HepG2 (cell line): ENCODE data around the gene FGF21. TPM values are rescaled to one million over a fixed set of nuclear protein-coding genes. Genes with fewer than 3 reads are reported as not detected.

ENCODE experiments used
- ATAC-seq: fragments of 200-7000 bp; cut with Tn5 transposase; 3 replicates; pipeline ENCODE4 v1.9.1; 2020; ENCODE audit warnings: mild to moderate bottlenecking, moderate library complexity
- BruUV-seq: library from RNA; stranded (reverse); fragments of 400-500 nt; replicated peaks from 2 replicates; lab custom pipeline; 2021; lab: Mats Ljungman, UMichigan
- CTCF ChIA-PET: fragments of 300-600 bp; formaldehyde crosslinking; extraction: SDS; loops from one replicate; lab custom pipeline; 2021; ENCODE audit warnings: low total read pairs, inconsistent platforms, low intra/inter-chr PET ratio; lab: Yijun Ruan, JAX
- POLR2A ChIA-PET: fragments of 350-600 bp; sonication (Branson Sonifier 250); formaldehyde crosslinking; loops from one replicate; lab custom pipeline; 2020; ENCODE audit warnings: antibody characterized with exemption, inconsistent platforms; lab: Yijun Ruan, JAX
- DNase-seq: peaks from one replicate; pipeline ENCODE4 v3.0.0-alpha.2; 2015; ENCODE audit warnings: low spot score
- FAIRE-seq: peaks from 3 replicates; lab custom pipeline; 2011; peaks lifted over from hg19 to GRCh38; lab: Jason Lieb, UNC
- H2AFZ ChIP-seq: one replicate; pipeline ENCODE4 v1.6.1; 2011; ENCODE audit warnings: low read length, inconsistent platforms
- H3K27ac ChIP-seq: fragments of 300-600 bp; 3 replicates; pipeline ENCODE4 v1.8.0; 2011; ENCODE audit warnings: mixed run types, mild to moderate bottlenecking, mixed read lengths, low read length, inconsistent platforms; ENCODE audit not compliant: insufficient read depth; ENCODE audit errors: extremely low read length
- H3K27me3 ChIP-seq, 2 experiments: fragments of 200-600 bp in 1 of 2; 2 replicates in 1 of 2; 3 replicates in 1 of 2; pipeline versions ENCODE4 v1.6.0 to v1.8.0; 2011; ENCODE audit warnings: low read length in 2 of 2, mild to moderate bottlenecking in 2 of 2, moderate library complexity in 2 of 2, inconsistent platforms in 1 of 2; ENCODE audit not compliant: insufficient read depth in 2 of 2, control insufficient read depth in 1 of 2
- H3K36me3 ChIP-seq, 2 experiments: fragments of 200-600 bp in 1 of 2; replicated peaks in 1 of 2; 2 replicates in 1 of 2; 3 replicates in 1 of 2; pipeline versions ENCODE4 v1.5.1 to v1.8.0; 2011; ENCODE audit warnings: low read length in 2 of 2, inconsistent platforms in 1 of 2; ENCODE audit not compliant: insufficient read depth in 2 of 2, control insufficient read depth in 1 of 2
- H3K4me1 ChIP-seq: 2 replicates; pipeline ENCODE4 v1.5.1; 2012; ENCODE audit warnings: low read length, inconsistent platforms; ENCODE audit not compliant: insufficient read depth
- H3K4me2 ChIP-seq: 2 replicates; pipeline ENCODE4 v1.6.0; 2011; ENCODE audit warnings: low read depth, low read length, inconsistent platforms
- H3K4me3 ChIP-seq, 3 experiments: fragments of 200-600 bp in 1 of 3; sonication (generic), shearing (Covaris generic) in 1 of 3; replicated peaks in 1 of 3; 2 replicates each; pipeline ENCODE4 v1.5.1; 2011 to 2016; ENCODE audit warnings: low read length in 3 of 3, inconsistent platforms in 2 of 3, low read depth in 2 of 3, mild to moderate bottlenecking in 2 of 3, control low read depth in 1 of 3, mixed read lengths in 1 of 3; ENCODE audit not compliant: insufficient read depth in 1 of 3
- H3K79me2 ChIP-seq: one replicate; pipeline ENCODE4 v1.6.1; 2011; ENCODE audit warnings: low read length, inconsistent platforms; ENCODE audit not compliant: insufficient read depth
- H3K9ac ChIP-seq: 2 replicates; pipeline ENCODE4 v1.6.0; 2011; ENCODE audit warnings: mild to moderate bottlenecking, low read depth, low read length, inconsistent platforms; ENCODE audit not compliant: insufficient read depth
- H3K9me3 ChIP-seq: 2 replicates; pipeline ENCODE4 v1.5.1; 2012; ENCODE audit warnings: mild to moderate bottlenecking, low read length
- H4K20me1 ChIP-seq: 2 replicates; pipeline ENCODE4 v1.6.0; 2011; ENCODE audit warnings: inconsistent platforms, mild to moderate bottlenecking, low read length, moderate library complexity; ENCODE audit not compliant: insufficient read depth
- AGO1 ChIP-seq: fragments of 200-400 bp; formaldehyde crosslinking; IDR thresholded peaks from 2 replicates; pipeline ENCODE4 v1.6.1; 2017; ENCODE audit warnings: mild to moderate bottlenecking, low read depth, low read length, moderate library complexity; ENCODE audit not compliant: poor library complexity, severe bottlenecking
- ARNTL ChIP-seq: sonication (generic); formaldehyde crosslinking; IDR thresholded peaks from 2 replicates; pipeline ENCODE4 v1.4.0; 2020; ENCODE audit warnings: mild to moderate bottlenecking, missing genetic modification reagents
- BHLHE40 ChIP-seq: IDR thresholded peaks from 2 replicates; pipeline ENCODE4 v1.6.1; 2011; ENCODE audit warnings: low read length, improper control_type of control experiment
- CHCHD3 ChIP-seq: sonication (generic); formaldehyde crosslinking; IDR thresholded peaks from 2 replicates; pipeline ENCODE4 v1.8.0; 2022; ENCODE audit warnings: mild to moderate bottlenecking, missing genetic modification reagents, moderate library complexity
- EP300 ChIP-seq, 3 experiments: sonication (generic) in 1 of 3; formaldehyde crosslinking in 1 of 3; IDR thresholded peaks; 2 replicates each; pipeline versions ENCODE4 v1.5.1 to v1.6.1; 2011 to 2020; ENCODE audit warnings: low read depth in 2 of 3, low read length in 2 of 3, borderline replicate concordance in 1 of 3, improper control_type of control experiment in 1 of 3, mild to moderate bottlenecking in 1 of 3, missing genetic modification reagents in 1 of 3, moderate library complexity in 1 of 3
- FOSL2 ChIP-seq: sonication (generic); formaldehyde crosslinking; IDR thresholded peaks from 2 replicates; pipeline ENCODE4 v1.4.0; 2020; ENCODE audit warnings: missing genetic modification reagents
- JUN ChIP-seq: sonication (generic); formaldehyde crosslinking; IDR thresholded peaks from 2 replicates; pipeline ENCODE4 v1.4.0; 2020; ENCODE audit warnings: mild to moderate bottlenecking, missing genetic modification reagents
- JUND ChIP-seq: sonication (generic); formaldehyde crosslinking; IDR thresholded peaks from 2 replicates; pipeline ENCODE4 v1.8.0; 2022; ENCODE audit warnings: mild to moderate bottlenecking, missing genetic modification reagents
- KDM3A ChIP-seq: IDR thresholded peaks from 2 replicates; pipeline ENCODE4 v1.6.1; 2018; ENCODE audit warnings: low read depth, missing compliant biosample characterization
- MAFK ChIP-seq, 2 experiments: IDR thresholded peaks in 1 of 2; conservative IDR thresholded peaks in 1 of 2; 2 replicates each; pipeline ENCODE4 v1.6.1; 2011; ENCODE audit warnings: improper control_type of control experiment in 2 of 2, low read length in 2 of 2
- PITX1 ChIP-seq: sonication (generic); formaldehyde crosslinking; IDR thresholded peaks from 2 replicates; pipeline ENCODE4 v1.5.1; 2020; ENCODE audit warnings: mild to moderate bottlenecking, missing genetic modification reagents
- THAP11 ChIP-seq: IDR thresholded peaks from 2 replicates; pipeline ENCODE4 v1.6.1; 2016; ENCODE audit warnings: missing biosample characterization, missing genetic modification reagents
- ZFX ChIP-seq: sonication (generic); formaldehyde crosslinking; IDR thresholded peaks from 2 replicates; pipeline ENCODE4 v1.4.0; 2020; ENCODE audit warnings: mild to moderate bottlenecking, low read depth, missing genetic modification reagents, moderate library complexity
- ZNF224 ChIP-seq: sonication (generic); formaldehyde crosslinking; IDR thresholded peaks from 2 replicates; pipeline ENCODE4 v1.5.0; 2020; ENCODE audit warnings: mild to moderate bottlenecking, missing genetic modification reagents
- ZNF441 ChIP-seq: sonication (generic); formaldehyde crosslinking; IDR thresholded peaks from 2 replicates; pipeline ENCODE4 v1.7.0; 2021; ENCODE audit warnings: missing genetic modification reagents, borderline replicate concordance
- ZNF7 ChIP-seq: IDR thresholded peaks from 2 replicates; pipeline ENCODE4 v1.6.1; 2016; ENCODE audit warnings: missing biosample characterization, missing genetic modification reagents
- ZNF776 ChIP-seq: sonication (generic); formaldehyde crosslinking; IDR thresholded peaks from 2 replicates; pipeline ENCODE4 v1.4.0; 2020; ENCODE audit warnings: mild to moderate bottlenecking, missing genetic modification reagents
- WGBS: methylation state at CpG from one replicate; pipeline ENCODE4 v1.1.6; 2017; ENCODE audit warnings: low lambda C conversion rate; 5-methylcytosine and 5-hydroxymethylcytosine counted together
- in situ Hi-C: cut with HindIII; loops from 2 replicates; pipeline ENCODE4 v1.10.0; 2017; ENCODE audit warnings: low pct_unique_long_range_greater_than_20kb; ENCODE audit not compliant: extremely low pct_ligation_motif_present
- intact Hi-C: fragments of 100-400 bp; cut with micrococcal nuclease; formaldehyde crosslinking; loops from one replicate; pipeline ENCODE4 v1.10.0; 2022; ENCODE audit not compliant: unreplicated experiment
- polyA plus RNA-seq, 8 experiments: library from polyadenylated mRNA; depleted of rRNA in 3 of 8; stranded (reverse) in 7 of 8; unstranded in 1 of 8; fragments of >200 nt; fragmentation: Illumina TruSeq in 4 of 8; extraction: Trizol in 4 of 8; gene quantifications; 2 replicates each; pipeline versions ENCODE4 v1.2.1 to v1.2.3, GENCODE V29; 2011 to 2016; ENCODE audit warnings: low read depth in 4 of 8, missing spikeins in 1 of 8, mixed read lengths in 1 of 8; ENCODE audit not compliant: insufficient read depth in 1 of 8
- total RNA-seq, 5 experiments: library from RNA; depleted of rRNA; stranded (reverse); fragments of >200 nt; fragmentation: Illumina TruSeq; extraction: Trizol; gene quantifications; 2 replicates each; pipeline ENCODE4 v1.2.3, GENCODE V29; 2016; ENCODE audit warnings: low read depth in 1 of 5
- TF ChIP-seq, protein P1 (sequence below): sonication (generic); formaldehyde crosslinking; conservative IDR thresholded peaks from 2 replicates; pipeline ENCODE4 v1.4.0; 2020; ENCODE audit warnings: missing genetic modification reagents
- TF ChIP-seq, protein P2 (sequence below): sonication (generic); formaldehyde crosslinking; IDR thresholded peaks from 2 replicates; pipeline ENCODE4 v1.4.0; 2020; ENCODE audit warnings: missing genetic modification reagents, borderline replicate concordance

Gene FGF21
- total and polyA plus RNA-seq, 2 of the 13 experiments (the other 11 are each of a cell fraction or from before 2014, with no cell fraction given): 0.17 TPM; not detected in 1

DNA sequence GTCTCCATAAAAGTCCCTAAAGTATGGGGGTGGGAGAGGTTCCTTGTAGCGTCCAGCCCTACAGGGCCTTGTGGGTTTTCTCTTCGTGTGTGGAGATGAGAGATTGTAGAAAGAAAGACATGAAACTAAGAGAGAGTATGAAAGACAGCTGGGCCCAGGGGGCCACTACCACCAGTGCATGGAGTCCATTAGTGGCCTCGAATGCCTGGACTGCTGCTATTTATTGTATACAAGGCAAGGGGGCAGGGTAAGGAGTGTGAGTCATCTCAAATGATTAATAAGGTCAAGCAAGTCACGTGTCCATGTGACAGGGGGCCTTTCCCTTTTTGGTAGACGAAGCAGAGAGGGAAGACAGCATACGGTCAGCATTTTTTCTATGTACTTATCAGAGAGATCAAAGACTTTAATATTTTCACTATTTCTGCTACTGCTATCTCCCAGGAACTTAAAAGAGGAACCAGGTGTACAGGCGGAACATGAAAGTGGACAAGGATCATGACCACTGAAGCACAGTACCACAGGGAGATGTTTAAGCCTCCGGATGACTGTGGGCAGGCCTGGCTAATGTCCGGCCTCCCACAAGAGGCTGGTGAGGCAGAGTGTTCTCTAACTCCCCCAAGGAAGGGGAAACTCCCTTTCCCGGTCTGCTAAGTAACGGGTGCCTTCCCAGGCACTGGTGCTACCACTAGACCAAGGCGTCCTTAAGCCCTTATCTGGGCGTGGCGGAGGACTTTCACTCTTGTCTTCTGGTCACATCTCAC lies 25.5 kb downstream of the FGF21 start:
- H3K4me2 ChIP-seq: peak overlapping the region; percentile 93
- no peak for FAIRE-seq
- H3K9ac ChIP-seq: peak overlapping the region; percentile 38
- in situ Hi-C loops: loop anchor here (10.0 kb wide), 1 partner anchor 106 kb away; the partner anchor contains the start of gene NTN5
- H3K27me3 ChIP-seq: no peaks in the 10 kb centered on the region; a peak in 1 of 5 replicates
- CTCF ChIA-PET: no interaction called here
- POLR2A ChIA-PET: interaction anchor here (1.5 kb wide), 1 partner anchor 26 kb away, joined by 3 read pairs; no protein-coding TSS in a partner anchor
- peak overlapping the region; percentile 42 for H2AFZ ChIP-seq
- intact Hi-C loops: loop anchor here (10.0 kb wide), 1 partner anchor 184 kb away; the partner anchor contains the start of gene FTL
- peak; percentile 88 for DNase-seq
- WGBS: 6% methylated on average over 13 of the region's 14 CpGs
- peak; percentile 56 for ATAC-seq
- no peaks in the 10 kb centered on the region for H4K20me1 ChIP-seq
- no peak overlapping the region for H3K27ac ChIP-seq
- H3K4me3 ChIP-seq: peak overlapping the region in 1 of 3 experiments; percentile 55; a peak in 2 of 6 replicates
- H3K9me3 ChIP-seq: no peaks in the 10 kb centered on the region
- no peaks in the 10 kb centered on the region for H3K36me3 ChIP-seq
- peaks cover 54% of the 10 kb centered on the region for H3K4me1 ChIP-seq
- no TSS peak for BruUV-seq
- H3K79me2 ChIP-seq: no peaks in the 10 kb centered on the region
- TF ChIP-seq CHCHD3 (no peak), ZFX (CRISPR knock-in tag) (peak; percentile 43; the same call in 1 of the 2 replicates), BHLHE40 (peak; percentile 80), EP300 (IDR thresholded peaks at IDR 0.05; ENCODE audit: low read depth in 2 of 2, low read length in 2 of 2) (peak in 1 of 2 experiments; percentile 15; a peak in 1 of 4 replicates), EP300 (CRISPR knock-in tag; IDR thresholded peaks at IDR 0.05; ENCODE audit: borderline replicate concordance) (peak; percentile 32; the same call in 1 of the 2 replicates), JUND (CRISPR knock-in tag) (peak; percentile 75), AGO1 (no peak), ZNF776 (CRISPR knock-in tag) (no peak), THAP11 (CRISPR knock-in tag) (peak; percentile 57; the same call in 1 of the 2 replicates), JUN (CRISPR knock-in tag) (0 out of 2 replicates have a peak, but pooled peaks have one; percentile 33), ARNTL (CRISPR knock-in tag) (peak; percentile 83), ZNF441 (CRISPR knock-in tag) (no peak), PITX1 (CRISPR knock-in tag) (no peak), MAFK (conservative IDR thresholded peaks at IDR 0.05 in 1 of 2, IDR thresholded peaks at IDR 0.05 in 1 of 2; ENCODE audit: low read length in 2 of 2) (peak; percentile 30 to 35; a peak in 2 of 4 replicates), ZNF7 (CRISPR knock-in tag) (no peak), ZNF224 (no peak), FOSL2 (CRISPR knock-in tag) (peak; percentile 96), KDM3A (CRISPR knock-in tag) (no peak)
- TF ChIP-seq, protein P1, sequence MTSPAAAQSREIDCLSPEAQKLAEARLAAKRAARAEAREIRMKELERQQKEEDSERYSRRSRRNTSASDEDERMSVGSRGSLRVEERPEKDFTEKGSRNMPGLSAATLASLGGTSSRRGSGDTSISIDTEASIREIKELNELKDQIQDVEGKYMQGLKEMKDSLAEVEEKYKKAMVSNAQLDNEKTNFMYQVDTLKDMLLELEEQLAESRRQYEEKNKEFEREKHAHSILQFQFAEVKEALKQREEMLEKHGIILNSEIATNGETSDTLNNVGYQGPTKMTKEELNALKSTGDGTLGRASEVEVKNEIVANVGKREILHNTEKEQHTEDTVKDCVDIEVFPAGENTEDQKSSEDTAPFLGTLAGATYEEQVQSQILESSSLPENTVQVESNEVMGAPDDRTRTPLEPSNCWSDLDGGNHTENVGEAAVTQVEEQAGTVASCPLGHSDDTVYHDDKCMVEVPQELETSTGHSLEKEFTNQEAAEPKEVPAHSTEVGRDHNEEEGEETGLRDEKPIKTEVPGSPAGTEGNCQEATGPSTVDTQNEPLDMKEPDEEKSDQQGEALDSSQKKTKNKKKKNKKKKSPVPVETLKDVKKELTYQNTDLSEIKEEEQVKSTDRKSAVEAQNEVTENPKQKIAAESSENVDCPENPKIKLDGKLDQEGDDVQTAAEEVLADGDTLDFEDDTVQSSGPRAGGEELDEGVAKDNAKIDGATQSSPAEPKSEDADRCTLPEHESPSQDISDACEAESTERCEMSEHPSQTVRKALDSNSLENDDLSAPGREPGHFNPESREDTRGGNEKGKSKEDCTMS: no peak
- TF ChIP-seq, protein P2, sequence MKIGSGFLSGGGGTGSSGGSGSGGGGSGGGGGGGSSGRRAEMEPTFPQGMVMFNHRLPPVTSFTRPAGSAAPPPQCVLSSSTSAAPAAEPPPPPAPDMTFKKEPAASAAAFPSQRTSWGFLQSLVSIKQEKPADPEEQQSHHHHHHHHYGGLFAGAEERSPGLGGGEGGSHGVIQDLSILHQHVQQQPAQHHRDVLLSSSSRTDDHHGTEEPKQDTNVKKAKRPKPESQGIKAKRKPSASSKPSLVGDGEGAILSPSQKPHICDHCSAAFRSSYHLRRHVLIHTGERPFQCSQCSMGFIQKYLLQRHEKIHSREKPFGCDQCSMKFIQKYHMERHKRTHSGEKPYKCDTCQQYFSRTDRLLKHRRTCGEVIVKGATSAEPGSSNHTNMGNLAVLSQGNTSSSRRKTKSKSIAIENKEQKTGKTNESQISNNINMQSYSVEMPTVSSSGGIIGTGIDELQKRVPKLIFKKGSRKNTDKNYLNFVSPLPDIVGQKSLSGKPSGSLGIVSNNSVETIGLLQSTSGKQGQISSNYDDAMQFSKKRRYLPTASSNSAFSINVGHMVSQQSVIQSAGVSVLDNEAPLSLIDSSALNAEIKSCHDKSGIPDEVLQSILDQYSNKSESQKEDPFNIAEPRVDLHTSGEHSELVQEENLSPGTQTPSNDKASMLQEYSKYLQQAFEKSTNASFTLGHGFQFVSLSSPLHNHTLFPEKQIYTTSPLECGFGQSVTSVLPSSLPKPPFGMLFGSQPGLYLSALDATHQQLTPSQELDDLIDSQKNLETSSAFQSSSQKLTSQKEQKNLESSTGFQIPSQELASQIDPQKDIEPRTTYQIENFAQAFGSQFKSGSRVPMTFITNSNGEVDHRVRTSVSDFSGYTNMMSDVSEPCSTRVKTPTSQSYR (CRISPR knock-in tag): peak; percentile 75; the same call in 1 of the 2 replicates
